ENCODE data around the gene MAGI3.
A peak's percentile ranks its signal among the peaks of the same experiment; 100 is the strongest.

MAGI3 gene

DNA sequence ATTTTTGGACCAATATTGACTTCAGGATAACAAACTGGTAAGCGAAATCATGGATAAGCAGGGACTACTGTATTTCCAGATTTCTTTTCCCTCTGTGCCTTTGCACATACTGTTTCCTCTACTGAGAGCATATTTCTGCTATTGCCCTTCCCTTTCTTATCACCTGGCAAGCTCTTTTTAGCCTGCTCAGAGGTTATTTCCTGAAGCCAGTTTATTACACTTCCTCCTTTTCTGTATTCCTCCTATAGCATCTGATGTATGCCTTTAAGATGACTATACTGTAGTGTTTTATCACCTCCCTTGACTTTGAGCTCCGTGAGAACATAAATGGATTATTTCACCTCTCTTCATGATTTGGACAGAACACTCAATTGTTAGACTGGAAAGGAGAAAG, 49.0 kb downstream of the MAGI3 start:
- TF ChIP-seq, protein P1, sequence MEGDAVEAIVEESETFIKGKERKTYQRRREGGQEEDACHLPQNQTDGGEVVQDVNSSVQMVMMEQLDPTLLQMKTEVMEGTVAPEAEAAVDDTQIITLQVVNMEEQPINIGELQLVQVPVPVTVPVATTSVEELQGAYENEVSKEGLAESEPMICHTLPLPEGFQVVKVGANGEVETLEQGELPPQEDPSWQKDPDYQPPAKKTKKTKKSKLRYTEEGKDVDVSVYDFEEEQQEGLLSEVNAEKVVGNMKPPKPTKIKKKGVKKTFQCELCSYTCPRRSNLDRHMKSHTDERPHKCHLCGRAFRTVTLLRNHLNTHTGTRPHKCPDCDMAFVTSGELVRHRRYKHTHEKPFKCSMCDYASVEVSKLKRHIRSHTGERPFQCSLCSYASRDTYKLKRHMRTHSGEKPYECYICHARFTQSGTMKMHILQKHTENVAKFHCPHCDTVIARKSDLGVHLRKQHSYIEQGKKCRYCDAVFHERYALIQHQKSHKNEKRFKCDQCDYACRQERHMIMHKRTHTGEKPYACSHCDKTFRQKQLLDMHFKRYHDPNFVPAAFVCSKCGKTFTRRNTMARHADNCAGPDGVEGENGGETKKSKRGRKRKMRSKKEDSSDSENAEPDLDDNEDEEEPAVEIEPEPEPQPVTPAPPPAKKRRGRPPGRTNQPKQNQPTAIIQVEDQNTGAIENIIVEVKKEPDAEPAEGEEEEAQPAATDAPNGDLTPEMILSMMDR (conservative IDR thresholded peaks at IDR 0.05; ENCODE audit: low read depth, low read length) = no peak
- no peak overlapping the region for H3K4me3 ChIP-seq (ENCODE audit: low read depth, low read length)
- DNase-seq (ENCODE audit: low read depth) = no peak

DNA sequence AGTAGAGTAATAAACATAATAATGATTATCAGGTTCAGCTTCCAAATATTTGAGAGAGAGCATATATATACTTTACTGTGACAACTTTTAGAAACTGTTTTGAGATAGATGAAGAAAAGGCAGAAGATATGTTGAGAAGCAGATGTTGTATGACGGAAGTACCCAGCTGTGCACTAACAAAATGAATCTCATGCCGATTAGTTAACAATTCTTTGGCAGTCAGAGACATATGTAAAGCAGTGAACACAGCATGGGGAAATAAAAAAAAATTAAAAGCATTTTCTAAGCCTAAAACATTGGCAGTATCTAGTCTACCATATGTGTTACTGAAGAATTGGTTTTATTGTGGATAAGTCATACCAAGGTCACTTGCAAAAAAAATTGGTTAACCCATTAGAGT, 51.8 kb downstream of the MAGI3 start:
- no peak for DNase-seq (ENCODE audit: low read depth)

DNA sequence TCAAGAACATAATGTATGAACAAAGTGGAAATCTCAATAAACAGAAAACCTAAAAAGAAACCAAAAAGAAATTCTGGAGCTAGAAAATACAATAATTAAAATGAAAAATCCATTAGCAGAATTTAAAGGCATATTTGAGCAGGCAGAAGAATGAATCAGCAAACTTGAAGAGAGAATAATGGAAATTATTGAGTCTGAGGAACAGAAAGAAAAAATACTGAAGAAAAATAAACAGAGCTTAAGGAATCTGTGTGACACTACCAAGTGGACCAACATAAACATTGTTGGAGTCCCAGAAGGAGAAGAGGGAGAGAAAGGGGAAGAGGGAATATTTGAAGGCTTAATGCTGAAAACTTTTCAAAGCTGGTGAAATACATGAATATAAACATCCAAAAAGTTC, 54.5 kb downstream of the MAGI3 start:
- DNase-seq (ENCODE audit: low read depth) = no peak
- no peak overlapping the region for H3K4me3 ChIP-seq (ENCODE audit: low read depth, low read length)
- TF ChIP-seq, protein P1 (conservative IDR thresholded peaks at IDR 0.05; ENCODE audit: low read depth, low read length) = no peak

More for the DNA sequence above, 51.8 kb downstream of the MAGI3 start:
- H3K4me3 ChIP-seq (ENCODE audit: low read depth, low read length) = no peak overlapping the region
- TF ChIP-seq, protein P1 (conservative IDR thresholded peaks at IDR 0.05; ENCODE audit: low read depth, low read length) = no peak

DNA sequence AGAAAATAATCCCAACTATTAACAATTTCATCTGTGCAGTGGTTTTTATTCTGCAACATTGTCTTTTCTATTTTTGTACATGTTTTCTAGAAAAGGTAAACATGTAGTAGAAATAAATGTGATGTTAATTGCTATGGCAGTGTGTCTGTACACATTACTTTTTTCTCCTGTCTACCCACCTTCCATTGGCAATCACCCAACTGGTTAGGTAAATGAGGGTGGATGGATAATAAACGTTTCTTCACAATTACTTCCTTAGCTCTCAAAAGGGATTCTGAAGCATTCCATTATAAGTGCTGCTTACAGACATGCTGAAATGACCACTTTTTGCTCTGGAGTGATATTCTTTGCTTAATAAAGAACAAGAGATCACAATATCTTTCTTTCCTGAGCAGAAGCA, 61.4 kb downstream of the MAGI3 start:
- no peak for DNase-seq (ENCODE audit: low read depth)
- no peak overlapping the region for H3K4me3 ChIP-seq (ENCODE audit: low read depth, low read length)
- TF ChIP-seq, protein P1 (conservative IDR thresholded peaks at IDR 0.05; ENCODE audit: low read depth, low read length) = no peak

DNA sequence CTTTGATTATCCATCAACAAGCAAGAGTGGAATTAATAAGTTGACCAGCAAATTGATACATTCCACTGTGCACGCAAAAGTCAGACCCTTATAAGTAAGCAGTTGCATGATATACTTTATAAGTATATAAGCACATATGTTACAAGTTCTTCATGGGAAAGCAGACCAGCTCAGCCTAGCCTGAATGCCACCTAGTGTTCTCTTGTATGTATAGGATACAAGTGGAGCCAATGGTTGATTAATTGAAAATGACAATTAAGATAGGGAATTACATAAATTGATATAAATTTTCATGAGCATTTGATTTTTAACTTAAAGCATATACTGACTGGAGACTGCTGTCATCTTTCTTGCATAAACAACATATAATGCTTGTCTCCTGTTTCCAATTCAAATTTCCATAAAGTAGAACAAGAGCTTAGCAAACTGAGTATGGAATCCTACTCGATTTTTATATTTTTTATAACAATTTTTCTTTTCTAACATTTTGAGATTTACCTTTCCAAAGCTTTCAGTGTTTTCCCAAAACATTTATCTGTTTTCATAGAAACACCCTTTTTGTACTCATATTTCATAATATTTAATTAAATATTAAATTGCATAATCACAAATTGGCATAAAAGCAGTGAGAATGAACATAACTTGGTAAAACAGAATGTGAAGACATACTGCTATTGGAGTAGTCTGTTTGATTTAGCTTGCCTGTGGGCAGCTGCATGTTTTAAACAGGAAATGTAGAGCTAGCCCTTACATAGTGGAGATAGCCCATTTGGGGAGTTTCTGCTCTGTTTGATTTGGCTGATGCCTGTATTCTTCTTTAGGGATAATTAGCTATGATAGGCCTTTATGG, 62.8 kb downstream of the MAGI3 start:
- peak; percentile 80 for DNase-seq (ENCODE audit: low read depth)
- H3K4me3 ChIP-seq (ENCODE audit: low read depth, low read length) = no peak overlapping the region
- TF ChIP-seq, protein P1 (conservative IDR thresholded peaks at IDR 0.05; ENCODE audit: low read depth, low read length) = peak; percentile 76

DNA sequence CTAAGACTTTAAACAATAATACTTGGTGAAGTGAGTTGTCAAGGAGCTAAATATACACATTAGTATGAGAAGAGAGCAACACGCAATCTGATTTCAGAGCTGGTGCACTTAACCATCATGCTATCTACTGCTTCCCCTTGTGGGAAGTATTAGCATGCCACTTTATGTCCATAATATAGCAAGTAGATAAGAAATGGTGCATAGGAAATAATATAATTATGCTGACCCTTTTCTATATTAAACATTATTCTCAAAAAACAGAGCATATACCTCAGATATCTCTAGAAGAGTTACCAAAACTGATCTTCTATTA, 63.4 kb downstream of the MAGI3 start:
- TF ChIP-seq, protein P1 (conservative IDR thresholded peaks at IDR 0.05; ENCODE audit: low read depth, low read length) = peak; percentile 25
- DNase-seq (ENCODE audit: low read depth) = peak; percentile 25
- no peak overlapping the region for H3K4me3 ChIP-seq (ENCODE audit: low read depth, low read length)

DNA sequence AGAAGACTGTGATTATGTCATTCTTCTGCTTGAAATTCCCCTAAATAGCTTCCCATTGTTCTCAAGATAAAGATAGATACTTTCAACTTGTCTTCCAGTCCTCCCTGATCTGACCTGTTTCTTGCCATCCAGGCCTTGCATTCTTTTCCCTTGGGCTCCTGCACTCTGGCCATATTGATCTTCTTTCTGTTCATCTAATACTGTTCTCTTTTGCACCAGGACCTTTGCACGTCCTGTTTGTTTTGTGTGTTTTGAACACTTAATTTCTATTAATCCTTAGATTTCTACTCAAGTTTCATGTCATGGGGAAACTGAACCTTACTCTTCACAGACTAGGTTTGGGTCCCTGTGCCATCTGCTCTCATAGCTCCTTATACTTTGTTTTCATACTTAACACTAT, 65.1 kb downstream of the MAGI3 start:
- no peak for DNase-seq (ENCODE audit: low read depth)
- TF ChIP-seq, protein P1 (conservative IDR thresholded peaks at IDR 0.05; ENCODE audit: low read depth, low read length) = no peak
- H3K4me3 ChIP-seq (ENCODE audit: low read depth, low read length) = no peak overlapping the region
